HG03025 (cell line): ENCODE measurements around the gene PROS1.
"Not testable (repeated sequence)": the region's sequence is repeated elsewhere in the genome, so short reads cannot be mapped to it uniquely, and the experiment has no call there.

Experiments used
- ATAC-seq: cut with Tn5 transposase; IDR thresholded peaks from one replicate; pipeline ENCODE4 v1.9.1; 2021; ENCODE audit warnings: mild to moderate bottlenecking, moderate library complexity; ENCODE audit not compliant: unreplicated experiment, low FRiP score

The PROS1 gene

DNA sequence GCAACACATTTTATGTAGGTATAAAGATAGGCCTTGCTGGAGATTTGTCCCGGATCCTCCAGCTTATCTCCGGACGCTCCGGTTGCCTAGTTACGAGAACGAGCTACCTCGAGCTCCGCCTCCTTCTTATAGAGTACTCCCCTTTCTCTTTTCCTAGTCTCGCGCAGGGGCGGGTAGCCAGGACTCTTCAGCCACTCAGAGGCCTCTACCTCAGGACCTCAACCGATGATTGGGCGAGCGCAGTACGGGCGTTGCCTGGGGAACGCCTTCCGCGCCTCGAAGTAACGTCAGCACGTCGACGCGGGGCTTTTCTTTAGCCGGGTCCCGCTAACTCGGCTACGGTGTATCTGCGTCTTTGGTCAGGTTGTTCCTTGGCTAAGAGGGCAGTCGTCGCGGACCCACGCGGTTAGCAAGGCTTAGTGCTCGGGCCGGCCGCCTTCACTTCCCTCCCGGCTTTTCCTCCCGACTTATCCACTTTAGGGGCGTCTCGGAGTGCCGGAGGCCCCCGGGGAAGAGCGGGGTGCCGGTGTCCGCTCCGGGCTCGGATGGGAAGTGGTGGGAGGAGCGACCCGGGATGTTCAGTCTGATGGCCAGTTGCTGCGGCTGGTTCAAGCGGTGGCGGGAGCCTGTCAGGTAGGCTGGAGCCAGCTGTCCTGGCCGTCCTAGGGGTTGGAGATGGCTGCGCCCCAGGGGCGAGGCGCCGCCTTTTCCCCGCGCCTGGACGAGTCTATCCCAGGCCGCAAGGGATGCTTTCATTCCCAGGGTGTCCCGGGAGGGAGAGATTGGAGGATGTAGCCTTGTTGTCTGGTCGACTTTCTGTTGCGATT lies 6.4 kb upstream of the PROS1 start, which contains the start of gene ARL13B:
ARL13B (plus strand) TSS at position 306 of the 827 bp plus-strand sequence; CDS start at position 575, 269 bp downstream.
- peak; percentile 100 for ATAC-seq

DNA sequence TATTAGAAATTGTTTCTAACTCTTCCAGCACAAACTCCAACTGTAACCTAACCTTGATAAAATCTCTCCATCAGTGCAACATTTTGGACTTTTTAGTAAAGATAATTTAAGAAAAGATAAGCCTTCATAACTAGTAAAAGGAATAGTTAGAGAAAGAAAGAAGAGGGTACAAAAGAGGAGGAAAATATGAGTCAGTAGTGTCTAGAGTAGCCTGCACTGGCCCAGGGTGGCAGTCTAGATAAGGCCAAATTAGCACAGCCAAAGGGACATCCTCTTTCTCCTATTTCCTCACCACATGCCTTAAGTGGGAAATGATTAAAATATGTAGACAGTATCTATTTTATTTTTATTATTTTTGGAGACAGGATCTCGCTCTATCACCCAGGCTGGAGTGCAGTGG lies 3.7 kb downstream of the PROS1 start:
- ATAC-seq, result no peak

DNA sequence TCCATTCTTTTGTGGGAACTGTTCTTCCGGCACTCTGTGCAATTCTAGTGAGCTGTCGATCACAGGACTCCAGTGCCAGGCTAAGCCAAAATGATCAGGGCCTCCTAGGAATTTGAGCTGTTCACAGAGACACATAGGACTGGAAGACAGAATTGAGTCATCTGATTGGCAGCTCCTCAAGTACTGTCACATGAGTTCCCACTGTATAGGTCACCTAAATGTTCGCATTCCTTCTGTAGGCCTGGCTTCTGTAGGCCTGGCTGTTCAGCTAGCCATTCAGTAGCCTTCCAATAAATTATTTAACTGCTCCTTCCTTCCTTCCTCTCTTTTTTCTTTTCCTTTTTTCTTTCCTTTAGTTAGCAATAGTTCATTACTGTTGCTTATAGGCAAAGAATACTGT lies 4.3 kb downstream of the PROS1 start:
- no peak for ATAC-seq

- not testable (repeated sequence) for ATAC-seq
These were observed 8.6 kb downstream of the PROS1 start for GRCh38 chr3:93965106-93965505.

DNA sequence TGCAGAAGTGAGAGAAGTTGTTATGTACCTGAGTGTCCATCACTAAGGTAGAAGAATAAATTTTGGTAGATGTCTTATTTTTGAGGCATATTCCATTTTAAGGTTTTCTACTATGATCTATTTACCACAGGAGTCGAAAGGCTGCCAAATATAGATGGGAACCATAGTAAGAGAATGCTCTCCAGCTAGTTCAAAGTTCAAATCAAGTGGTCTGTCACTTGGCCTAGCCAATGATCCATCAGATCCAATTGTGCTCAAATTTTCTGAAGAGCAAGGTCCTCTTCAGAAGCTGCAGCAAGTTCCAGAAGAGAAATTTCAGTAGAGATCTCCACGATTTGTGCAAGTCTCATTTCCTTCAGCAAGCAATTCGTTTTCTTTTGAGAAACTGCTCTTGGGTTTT lies 10.9 kb downstream of the PROS1 start:
- ATAC-seq, result no peak

DNA sequence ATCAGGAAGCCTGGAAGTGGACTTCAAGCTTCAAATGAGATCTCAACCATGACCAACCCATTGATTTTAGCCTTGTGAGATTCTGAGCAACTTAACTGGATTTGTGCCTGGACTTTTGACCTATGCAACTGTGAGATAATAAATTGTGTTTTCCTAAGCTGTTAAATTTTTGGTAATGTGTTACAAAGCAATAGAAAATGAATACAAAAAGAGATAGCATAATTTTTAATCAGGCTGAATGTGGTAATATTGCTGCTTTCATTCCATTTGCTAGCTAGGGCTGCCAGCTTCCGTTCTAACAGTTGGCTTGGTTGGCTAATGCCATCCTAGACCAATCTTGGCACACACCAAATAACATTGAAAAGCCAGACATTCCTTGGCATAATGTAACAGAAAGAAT lies 12.2 kb downstream of the PROS1 start:
- no peak for ATAC-seq

GRCh38 chr3:93961026-93961425 lies 12.7 kb downstream of the PROS1 start:
- ATAC-seq, result no peak

DNA sequence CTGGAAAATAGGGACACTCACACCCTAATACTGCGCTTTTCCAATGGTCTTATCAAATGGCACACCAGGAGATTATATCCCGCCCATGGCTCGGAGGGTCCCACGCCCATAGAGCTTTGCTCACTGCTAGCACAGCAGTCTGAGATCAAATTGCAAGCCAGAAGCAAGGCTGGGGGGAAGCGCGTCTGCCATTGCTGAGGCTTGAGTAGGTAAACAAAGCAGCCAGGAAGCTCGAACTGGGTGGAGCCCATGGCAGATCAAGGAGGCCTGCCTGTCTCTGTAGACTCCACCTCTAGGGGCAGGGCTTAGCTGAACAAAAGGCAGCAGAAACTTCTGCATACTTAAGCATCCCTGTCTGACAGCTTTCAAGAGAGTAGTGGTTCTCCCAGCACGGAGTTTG lies 23.7 kb downstream of the PROS1 start:
- not testable (repeated sequence) for ATAC-seq

- ATAC-seq, result not testable (repeated sequence)
These were observed 36.2 kb downstream of the PROS1 start for GRCh38 chr3:93937485-93937884.

DNA sequence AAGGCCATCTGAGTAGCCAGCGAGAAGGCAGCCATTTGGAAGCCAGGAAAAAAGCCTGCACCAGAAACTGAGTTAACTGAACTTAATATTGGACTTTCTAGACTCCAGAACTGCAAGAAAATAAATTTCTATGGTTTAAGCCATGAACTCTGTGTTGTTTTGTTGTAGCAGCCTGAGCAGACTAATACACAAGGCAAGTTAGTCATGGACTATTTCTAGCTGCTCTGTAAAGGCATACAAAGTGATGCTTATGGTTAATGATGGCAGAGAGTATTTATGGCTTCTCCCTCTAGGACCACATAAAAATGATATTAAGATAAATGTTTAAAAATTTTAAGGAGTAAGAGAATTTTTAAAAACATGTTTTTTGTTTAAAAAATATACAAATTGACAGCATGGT lies 37.1 kb downstream of the PROS1 start:
- no peak for ATAC-seq

DNA sequence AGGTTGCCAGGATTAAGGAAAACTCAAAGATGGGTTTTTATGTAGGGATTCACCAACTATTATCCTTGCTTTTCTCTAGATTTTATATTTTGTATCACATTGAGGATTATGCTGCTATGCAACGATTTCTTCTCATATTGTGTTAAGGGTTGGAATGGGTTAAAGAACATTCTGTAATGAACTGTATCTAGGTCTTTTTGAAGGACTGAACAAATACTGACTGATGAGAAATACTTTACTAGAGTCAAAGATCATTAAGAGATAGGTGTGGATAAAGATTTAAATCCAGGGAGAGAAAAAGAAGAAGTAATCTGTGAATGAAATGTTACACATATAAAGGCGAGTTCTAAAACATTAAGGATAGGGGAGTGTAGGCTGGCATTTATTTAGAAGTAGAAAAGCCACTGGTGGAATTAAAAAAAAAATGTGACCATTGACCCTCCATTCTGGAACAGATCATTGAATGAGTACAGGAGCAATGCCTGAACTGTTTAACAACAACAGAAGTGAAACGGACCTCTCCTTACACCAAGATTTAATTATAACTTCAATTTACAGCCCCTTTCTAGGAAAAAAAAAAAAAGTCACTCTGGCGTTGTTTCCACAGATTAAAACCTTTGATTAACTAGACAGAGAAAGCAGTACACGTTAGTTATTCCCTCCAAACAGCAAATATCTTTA lies 39.2 kb downstream of the PROS1 start:
- ATAC-seq, result no peak

DNA sequence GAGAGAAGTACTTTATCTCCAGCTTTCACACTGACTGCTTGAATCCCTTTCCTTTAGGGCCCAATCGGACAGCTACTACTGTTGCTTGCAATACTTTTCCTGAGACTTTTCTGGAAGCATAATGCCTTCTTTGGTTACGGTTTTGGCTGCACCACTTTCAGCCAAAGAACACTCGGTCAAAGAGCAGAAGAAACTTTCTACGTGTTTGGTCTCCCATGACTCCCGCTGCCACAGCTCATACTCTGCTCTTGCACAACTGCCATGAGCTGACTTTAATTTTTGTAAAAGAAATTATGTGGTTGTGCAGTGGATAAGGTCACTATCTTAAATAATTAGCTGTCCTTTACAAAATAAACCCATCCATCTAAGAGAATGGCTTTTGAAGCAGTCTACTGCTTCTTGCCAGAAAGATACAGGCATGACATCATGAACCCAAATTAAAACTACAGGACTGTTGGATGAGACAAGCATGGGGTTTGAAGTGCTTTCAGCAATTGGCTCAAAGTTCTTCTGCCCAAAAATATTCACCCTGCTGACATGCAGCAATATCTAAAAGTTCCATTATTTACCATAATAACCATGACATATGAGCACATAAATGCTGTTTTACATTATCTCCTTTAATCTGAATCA lies 42.0 kb downstream of the PROS1 start:
- ATAC-seq, result no peak

- ATAC-seq, result no peak
These were observed 43.7 kb downstream of the PROS1 start for GRCh38 chr3:93930041-93930440.

GRCh38 chr3:93926789-93927188 lies 46.9 kb downstream of the PROS1 start:
- ATAC-seq, result no peak

- ATAC-seq, result no peak
These were observed 49.2 kb downstream of the PROS1 start for GRCh38 chr3:93924491-93924890.

DNA sequence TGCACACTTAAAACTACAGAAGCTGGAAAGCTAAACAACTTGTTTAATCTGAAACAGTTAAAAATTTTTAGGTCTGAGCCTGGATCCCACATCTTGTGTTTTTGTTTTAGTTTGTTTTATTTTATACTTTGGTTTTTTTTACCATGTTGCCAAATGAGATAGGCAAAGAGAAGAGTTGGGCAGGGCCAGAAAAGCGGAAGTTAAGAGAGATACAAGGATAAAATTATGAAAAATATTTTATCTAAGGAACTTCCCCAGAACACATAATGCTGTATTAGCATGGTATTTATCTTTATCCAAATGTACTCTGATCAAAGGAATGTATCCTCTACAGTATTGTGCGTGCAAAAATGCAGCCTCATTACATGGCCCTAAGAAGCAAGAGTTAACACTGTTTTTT lies 50.7 kb downstream of the PROS1 start:
- no peak for ATAC-seq

DNA sequence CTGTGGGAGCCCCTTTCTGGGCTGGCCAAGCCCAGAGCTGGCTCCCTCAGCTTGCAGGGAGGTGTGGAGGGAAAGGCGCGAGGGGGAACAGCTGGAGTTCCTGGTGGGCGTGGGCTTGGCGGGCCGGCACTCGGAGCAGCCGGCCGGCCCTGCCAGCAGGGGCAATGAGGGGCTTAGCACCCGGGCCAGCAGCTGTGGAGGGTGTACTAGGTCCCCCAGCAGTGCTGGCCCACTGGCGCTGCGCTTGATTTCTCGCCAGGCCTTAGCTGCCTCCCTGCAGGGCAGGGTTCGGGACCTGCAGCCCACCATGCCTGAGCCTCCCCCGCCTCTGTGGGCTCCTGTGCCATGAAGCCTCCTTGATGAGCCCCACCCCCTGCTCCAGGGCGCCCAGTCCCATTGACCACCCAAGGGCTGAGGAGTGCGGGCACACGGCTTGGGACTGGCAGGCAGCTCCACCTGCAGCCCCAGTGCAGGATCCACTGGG lies 56.1 kb downstream of the PROS1 start:
- ATAC-seq, result not testable (repeated sequence)

DNA sequence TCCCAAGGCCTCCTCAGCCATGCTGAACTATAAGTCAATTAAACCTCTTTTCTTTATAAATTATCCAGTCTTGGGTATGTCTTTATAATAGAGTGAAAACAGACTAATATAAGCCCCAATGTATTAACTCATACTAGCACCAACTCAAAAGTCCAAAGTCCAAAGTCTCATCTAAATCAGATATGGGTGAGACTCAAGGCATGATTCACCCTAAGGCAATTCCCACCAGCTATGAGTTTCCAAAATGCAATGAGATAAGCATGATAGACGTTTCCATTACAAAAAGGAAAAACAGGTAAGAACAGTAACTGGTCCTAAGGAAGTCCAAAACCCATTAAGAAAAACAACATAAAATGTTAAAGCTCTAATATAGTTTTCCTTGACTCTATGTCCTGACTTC lies 60.1 kb downstream of the PROS1 start:
- ATAC-seq, result not testable (repeated sequence)

- no peak for ATAC-seq
These were observed 62.5 kb downstream of the PROS1 start for GRCh38 chr3:93911206-93911605.

GRCh38 chr3:93910097-93910496 lies 63.6 kb downstream of the PROS1 start:
- no peak for ATAC-seq

- ATAC-seq, result no peak
These were observed 66.6 kb downstream of the PROS1 start for GRCh38 chr3:93907132-93907531.
